GM12892 (cell line): ENCODE measurements around the gene KRTAP16-1.

Experiments
- POLR2A ChIP-seq: IDR thresholded peaks from 2 replicates; pipeline ENCODE4 v1.6.1; 2011; ENCODE audit warnings: low read depth, low read length, control low read depth
- POLR2AphosphoS5 ChIP-seq: IDR thresholded peaks from 2 replicates; pipeline ENCODE4 v1.6.1; 2011; ENCODE audit warnings: low read depth, low read length, control low read depth
- TAF1 ChIP-seq: IDR thresholded peaks from 2 replicates; pipeline ENCODE4 v1.6.1; 2011; ENCODE audit warnings: low read depth, mild to moderate bottlenecking, control low read depth, low read length, borderline replicate concordance

- no peak for TF ChIP-seq POLR2A
- no peak for TF ChIP-seq POLR2AphosphoS5
- no peak for TF ChIP-seq TAF1
These were observed 25.5 kb upstream of the KRTAP16-1 start for GRCh38 chr17:41334385-41335305.
